Small intestine (tissue), 7 donors: Measurements from ENCODE around the gene TSC22D3. TPM values are rescaled to one million over a fixed set of nuclear protein-coding genes. Genes with fewer than 3 reads are reported as not detected.
A peak's percentile ranks its signal among the peaks of the same experiment; 100 is the strongest.

Experiments used
- DNase-seq, 2 donors: peaks; one replicate each; pipeline versions ENCODE4 v3.0.0 to v3.0.0-alpha.2; 2013
- FAIRE-seq: peaks from 2 replicates; lab custom pipeline; 2012; peaks lifted over from hg19 to GRCh38; lab: Jason Lieb, UNC
- H3K27ac ChIP-seq, 3 donors: one replicate each; pipeline ENCODE4 v1.5.1; 2013; ENCODE audit warnings: low read length in 2 of 3, mild to moderate bottlenecking in 2 of 3, control low read depth in 1 of 3, inconsistent platforms in 1 of 3, low read depth in 1 of 3, moderate library complexity in 1 of 3
- H3K27me3 ChIP-seq, 3 donors: one replicate each; pipeline ENCODE4 v1.6.1; 2013; ENCODE audit warnings: low read length in 3 of 3, inconsistent platforms in 1 of 3; ENCODE audit not compliant: control insufficient read depth in 3 of 3, insufficient read depth in 3 of 3
- H3K36me3 ChIP-seq, 3 donors: one replicate each; pipeline ENCODE4 v1.6.1; 2013; ENCODE audit warnings: low read length in 3 of 3, inconsistent platforms in 1 of 3, low read depth in 1 of 3, mild to moderate bottlenecking in 1 of 3, moderate library complexity in 1 of 3; ENCODE audit not compliant: control insufficient read depth in 3 of 3, insufficient read depth in 2 of 3
- H3K4me1 ChIP-seq, 3 donors: one replicate each; pipeline ENCODE4 v1.6.1; 2013; ENCODE audit warnings: low read length in 2 of 3, inconsistent platforms in 1 of 3, low read depth in 1 of 3, mild to moderate bottlenecking in 1 of 3, moderate library complexity in 1 of 3; ENCODE audit not compliant: control insufficient read depth in 3 of 3, insufficient read depth in 2 of 3
- H3K4me3 ChIP-seq, 3 donors: one replicate each; pipeline ENCODE4 v1.5.1; 2013; ENCODE audit warnings: low read length in 3 of 3, control low read depth in 1 of 3, inconsistent platforms in 1 of 3, low read depth in 1 of 3, mild to moderate bottlenecking in 1 of 3, moderate library complexity in 1 of 3
- H3K9me3 ChIP-seq, 2 donors: one replicate each; pipeline ENCODE4 v1.6.1; 2013; ENCODE audit warnings: low read depth in 1 of 2, low read length in 1 of 2; ENCODE audit not compliant: control insufficient read depth in 2 of 2, insufficient read depth in 1 of 2
- WGBS, 3 donors: extraction: QIAGEN DNeasy Blood & Tissue Kit; methylation state at CpG; one replicate each; pipeline ENCODE4 v1.1.7; 2013; 5-methylcytosine and 5-hydroxymethylcytosine counted together
- polyA plus RNA-seq, 4 donors: library from polyadenylated mRNA; stranded (reverse) in 3 of 4; unstranded in 1 of 4; fragments of 200-250 nt in 3 of 4; fragments of 120-200 nt in 1 of 4; gene quantifications; one replicate each; pipeline versions ENCODE4 v1.2.1 to v1.2.3, GENCODE V29; 2013
- donor health status: healthy with polysubstance abuse.
- donor health status: control.
- donor health status: control.
- donor health status: Bipolar disorder and iron deficiency.
- donor health status: healthy.

The TSC22D3 gene
- polyA plus RNA-seq, 4 donors: 85.6 to 244 (median 120) TPM

GRCh38 chrX:107683931-107684330 is 91.7 kb downstream of the TSC22D3 start:
- Histone ChIP-seq H3K36me3 (no peaks in the 10 kb centered on the region), H3K4me3 (no peak overlapping the region), H3K9me3 (no peaks in the 10 kb centered on the region), H3K27ac (peak overlapping the region in 1 of 3 donors; percentile 84), H3K4me1 (peaks cover 0 to 41% (median 20%) of the 10 kb centered on the region in 3 donors), H3K27me3 (no peaks in the 10 kb centered on the region)
- no peak for DNase-seq
- 58 to 76% (median 58%) methylated on average over 3 of the region's 3 CpGs for WGBS, 3 donors
- FAIRE-seq: no peak

- H3K27me3 ChIP-seq: no peaks in the 10 kb centered on the region
- no peak overlapping the region for H3K4me3 ChIP-seq
- FAIRE-seq (no peak), DNase-seq (peak; percentile 55 to 78)
- 25 to 39% (median 35%) methylated on average over 4 of the region's 4 CpGs for WGBS, 3 donors
- H3K4me1 ChIP-seq: peaks cover 0 to 44% (median 20%) of the 10 kb centered on the region in 3 donors
- no peaks in the 10 kb centered on the region for H3K9me3 ChIP-seq
- H3K36me3 ChIP-seq: no peaks in the 10 kb centered on the region
- H3K27ac ChIP-seq: peak overlapping the region; percentile 4 to 84 (median 56)
Observed at GRCh38 chrX:107683124-107683895, 92.3 kb downstream of the TSC22D3 start.

DNA sequence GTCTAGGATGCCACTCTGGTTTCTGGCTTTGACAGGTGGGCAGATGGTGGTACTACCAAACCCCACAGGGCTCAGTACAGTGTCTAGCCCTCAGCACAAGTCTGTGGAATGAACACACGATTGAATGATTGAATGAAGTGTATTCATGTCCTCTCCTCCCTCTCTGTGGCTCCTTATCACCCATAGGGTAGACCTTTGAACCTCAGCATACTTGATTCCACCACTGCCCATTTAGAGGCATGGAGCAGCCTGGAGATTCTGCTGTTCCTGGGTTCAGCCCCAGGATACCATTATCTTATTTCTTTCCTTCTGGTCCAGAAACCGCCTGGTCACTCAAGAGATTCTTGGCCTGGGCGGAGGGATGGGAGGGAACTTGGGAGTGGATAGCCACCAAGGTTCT is 93.3 kb downstream of the TSC22D3 start:
- DNase-seq: peak in 1 of 2 donors; percentile 79

GRCh38 chrX:107678957-107679740 is 96.4 kb downstream of the TSC22D3 start:
- Histone ChIP-seq H3K36me3 (no peaks in the 10 kb centered on the region), H3K9me3 (no peaks in the 10 kb centered on the region), H3K4me1 (peaks cover 0 to 49% (median 18%) of the 10 kb centered on the region in 3 donors), H3K27ac (peak overlapping the region in 1 of 3 donors; percentile 100), H3K4me3 (no peak overlapping the region), H3K27me3 (no peaks in the 10 kb centered on the region)
- no peak for FAIRE-seq
- DNase-seq: peak; percentile 26 to 51
- WGBS, 3 donors: 74 to 83% (median 81%) methylated on average over 4 to 8 of the region's 8 CpGs

More for the DNA sequence above, 93.3 kb downstream of the TSC22D3 start:
- peak overlapping the region in 2 of 3 donors; percentile 42 to 84 for H3K27ac ChIP-seq
- no peak overlapping the region for H3K4me3 ChIP-seq
- H3K36me3 ChIP-seq: no peaks in the 10 kb centered on the region
- H3K4me1 ChIP-seq: peaks cover 0 to 52% (median 20%) of the 10 kb centered on the region in 3 donors
- no peaks in the 10 kb centered on the region for H3K27me3 ChIP-seq
- WGBS, 3 donors: 22 to 76% (median 56%) methylated on average over 1 to 3 of the region's 3 CpGs
- no peaks in the 10 kb centered on the region for H3K9me3 ChIP-seq
- no peak for FAIRE-seq

GRCh38 chrX:107677909-107678308 is 97.7 kb downstream of the TSC22D3 start:
- Histone ChIP-seq H3K4me3 (no peak overlapping the region), H3K36me3 (no peaks in the 10 kb centered on the region), H3K4me1 (peaks cover 0 to 48% (median 13%) of the 10 kb centered on the region in 3 donors), H3K9me3 (no peaks in the 10 kb centered on the region), H3K27me3 (no peaks in the 10 kb centered on the region), H3K27ac (peak overlapping the region in 2 of 3 donors; percentile 94 to 100)
- FAIRE-seq: no peak
- 74 to 91% (median 80%) methylated on average over 4 of the region's 4 CpGs for WGBS, 3 donors
- no peak for DNase-seq

- peak overlapping the region; percentile 58 to 100 (median 94) for H3K27ac ChIP-seq
- no peak for FAIRE-seq
- no peaks in the 10 kb centered on the region for H3K9me3 ChIP-seq
- 53 to 68% (median 57%) methylated on average over 10 of the region's 10 CpGs for WGBS, 3 donors
- H3K36me3 ChIP-seq: no peaks in the 10 kb centered on the region
- no peaks in the 10 kb centered on the region for H3K27me3 ChIP-seq
- H3K4me1 ChIP-seq: peaks cover 0 to 46% (median 13%) of the 10 kb centered on the region in 3 donors
- no peak overlapping the region for H3K4me3 ChIP-seq
- DNase-seq: no peak
Observed at GRCh38 chrX:107677501-107677901, 98.1 kb downstream of the TSC22D3 start.

DNA sequence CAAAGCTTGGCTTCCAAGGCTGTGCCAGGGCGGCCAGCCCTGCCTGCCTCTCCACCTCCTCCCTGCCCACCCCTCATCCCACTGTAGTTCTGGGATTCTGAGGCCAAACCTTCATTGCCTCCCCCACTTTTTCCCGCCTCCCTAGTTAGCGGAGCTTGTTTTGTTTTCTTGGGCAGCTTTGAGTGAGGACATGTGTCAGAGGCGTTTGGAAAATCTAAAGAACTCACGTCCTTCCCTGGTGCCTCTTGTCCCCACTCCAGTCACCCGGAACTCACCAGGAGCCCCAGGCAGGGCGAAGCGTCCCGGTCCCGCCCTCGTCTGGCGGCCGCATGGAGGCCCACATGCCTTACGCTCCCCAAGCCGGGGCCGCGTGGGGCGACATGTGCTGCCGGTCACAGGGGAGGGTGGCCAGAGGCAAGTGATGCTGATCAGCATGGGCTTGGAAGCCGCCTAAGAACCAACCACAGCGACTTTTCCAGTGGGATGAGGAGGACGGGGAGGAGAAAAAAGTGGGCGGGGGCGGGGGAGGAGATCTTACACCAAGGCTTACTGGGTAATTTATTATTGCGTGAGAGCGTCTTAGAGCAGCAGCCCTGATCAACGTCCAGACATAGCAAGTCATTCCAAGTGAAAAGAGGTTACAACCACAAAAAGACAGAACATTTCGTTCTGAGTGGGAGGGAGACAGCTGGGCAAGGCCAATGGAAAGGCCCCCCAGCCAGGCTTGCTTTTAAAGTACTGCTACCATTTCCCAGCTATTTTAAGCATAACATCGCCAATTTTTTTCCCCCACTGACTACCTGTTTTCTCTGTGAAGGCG is 98.8 kb downstream of the TSC22D3 start:
- Histone ChIP-seq H3K4me3 (peak overlapping the region; percentile 41 to 61 (median 52)), H3K27ac (peak overlapping the region; percentile 82 to 100 (median 94)), H3K27me3 (no peaks in the 10 kb centered on the region), H3K36me3 (no peaks in the 10 kb centered on the region), H3K4me1 (peaks cover 0 to 41% (median 7%) of the 10 kb centered on the region in 3 donors), H3K9me3 (no peaks in the 10 kb centered on the region)
- 8 to 48% (median 13%) methylated on average over 29 to 30 of the region's 30 CpGs for WGBS, 3 donors
- no peak for FAIRE-seq
- DNase-seq: peak; percentile 83 to 91
